Esophagus muscularis mucosa (tissue), 4 donors: ENCODE results near the gene FANCD2. TPM values are rescaled to one million over a fixed set of nuclear protein-coding genes. Genes with fewer than 3 reads are reported as not detected.
A peak's percentile ranks its signal among the peaks of the same experiment; 100 is the strongest.

ENCODE experiments used
- DNase-seq: peaks from one replicate; pipeline ENCODE4 v3.0.0-alpha.2; 2017; ENCODE audit errors: extremely low spot score
- H3K27ac ChIP-seq, 4 donors: fragments of 200-600 bp; sonication (generic); replicated peaks in 1 of 4; 1 replicate in 3 of 4; 2 replicates in 1 of 4; pipeline ENCODE4 v1.5.1; 2016 to 2019; ENCODE audit warnings: mild to moderate bottlenecking in 1 of 4
- H3K27me3 ChIP-seq, 4 donors: fragments of 200-600 bp; sonication (generic); one replicate each; pipeline versions ENCODE4 v1.5.1 to v1.6.0; 2016 to 2019
- H3K36me3 ChIP-seq, 4 donors: fragments of 200-600 bp; sonication (generic); one replicate each; pipeline ENCODE4 v1.5.1; 2016 to 2019
- H3K4me1 ChIP-seq, 4 donors: fragments of 200-600 bp; sonication (generic); one replicate each; pipeline ENCODE4 v1.5.1; 2016 to 2019
- H3K4me3 ChIP-seq, 4 donors: fragments of 200-600 bp; sonication (generic); 1 replicate in 2 of 4; 2 replicates in 2 of 4; pipeline ENCODE4 v1.5.1; 2016 to 2019; ENCODE audit warnings: mild to moderate bottlenecking in 4 of 4, moderate library complexity in 1 of 4
- H3K9me3 ChIP-seq, 4 donors: fragments of 200-600 bp; sonication (generic); 1 replicate in 3 of 4; 2 replicates in 1 of 4; pipeline ENCODE4 v1.5.1; 2016 to 2019
- CTCF ChIP-seq, 3 experiments: fragments of 200-600 bp in 2 of 3; fragments of 450-650 bp in 1 of 3; sonication (generic) in 2 of 3; IDR thresholded peaks; one replicate each; pipeline ENCODE4 v1.5.1; 2017 to 2019; ENCODE audit warnings: antibody characterized with exemption in 3 of 3, mild to moderate bottlenecking in 2 of 3, moderate library complexity in 1 of 3
- EP300 ChIP-seq: sonication (generic); formaldehyde crosslinking; IDR thresholded peaks from one replicate; pipeline ENCODE4 v1.6.1; 2017; ENCODE audit warnings: antibody characterized with exemption
- POLR2A ChIP-seq: fragments of 450-650 bp; IDR thresholded peaks from one replicate; pipeline ENCODE4 v1.6.1; 2017; ENCODE audit warnings: antibody characterized with exemption, moderate library complexity, mild to moderate bottlenecking, low read depth
- POLR2AphosphoS5 ChIP-seq, 2 donors: sonication (generic); formaldehyde crosslinking; IDR thresholded peaks; one replicate each; pipeline ENCODE4 v1.6.1; 2017; ENCODE audit warnings: antibody characterized with exemption in 2 of 2
- WGBS: methylation state at CpG from one replicate; pipeline ENCODE4 v1.1.5; 2018; 5-methylcytosine and 5-hydroxymethylcytosine counted together
- intact Hi-C: fragments of 100-400 bp; cut with DNase I; formaldehyde crosslinking; loops from one replicate; pipeline ENCODE4 v1.15.1; 2023
- total RNA-seq, 4 donors: library from RNA; depleted of rRNA; stranded (reverse); fragments of >200 nt; gene quantifications; one replicate each; pipeline versions ENCODE4 v1.1.0 to v1.2.1, GENCODE V29; 2016

The FANCD2 gene
- total RNA-seq, 4 donors from 2014 or later = 0.52 to 2.3 (median 1.1) TPM

- Histone ChIP-seq H3K27ac (peak overlapping the region; percentile 60 to 89 (median 68)), H3K4me1 (peaks cover 30 to 40% (median 36%) of the 10 kb centered on the region in 4 donors), H3K36me3 (peaks cover 0 to under 1% (median 0%) of the 10 kb centered on the region in 4 donors), H3K9me3 (no peaks in the 10 kb centered on the region), H3K27me3 (no peaks in the 10 kb centered on the region), H3K4me3 (peak overlapping the region; percentile 52 to 68 (median 57))
- peak; percentile 98 for DNase-seq
- TF ChIP-seq POLR2AphosphoS5 (IDR thresholded peaks at IDR 0.05) (peak; percentile 66 to 70), POLR2A (no peak)
- whole genome bisulfite sequencing = 10% methylated on average over 16 of the region's 23 CpGs
- intact Hi-C loops = no loop called here
Measured at GRCh38 chr3:10008588-10009344, 17.5 kb upstream of the FANCD2 start.

GRCh38 chr3:10010421-10010877 is 15.8 kb upstream of the FANCD2 start:
- peak overlapping the region; percentile 65 to 81 (median 72) for H3K4me3 ChIP-seq
- intact Hi-C loops = loop anchor here (5.0 kb wide), 1 partner anchor 33 kb away; no protein-coding TSS in a partner anchor
- no peaks in the 10 kb centered on the region for H3K36me3 ChIP-seq
- H3K4me1 ChIP-seq = peaks cover 38 to 50% (median 46%) of the 10 kb centered on the region in 4 donors
- 11% methylated on average over 3 of the region's 9 CpGs for whole genome bisulfite sequencing
- no peaks in the 10 kb centered on the region for H3K27me3 ChIP-seq
- no peak for DNase-seq
- TF ChIP-seq POLR2AphosphoS5 (IDR thresholded peaks at IDR 0.05) (no peak), CTCF (IDR thresholded peaks at IDR 0.05) (no peak), EP300 (no peak), POLR2A (no peak)
- H3K9me3 ChIP-seq = no peaks in the 10 kb centered on the region
- peak overlapping the region; percentile 80 to 89 (median 83) for H3K27ac ChIP-seq

GRCh38 chr3:10010878-10011465 is 15.3 kb upstream of the FANCD2 start:
- Histone ChIP-seq H3K9me3 (no peaks in the 10 kb centered on the region), H3K27me3 (no peaks in the 10 kb centered on the region), H3K36me3 (no peaks in the 10 kb centered on the region), H3K4me3 (peak overlapping the region; percentile 65 to 81 (median 72)), H3K27ac (peak overlapping the region; percentile 80 to 89 (median 83)), H3K4me1 (peaks cover 44 to 56% (median 51%) of the 10 kb centered on the region in 4 donors)
- 0% methylated on average over 6 of the region's 51 CpGs for WGBS
- TF ChIP-seq EP300 (no peak), CTCF (IDR thresholded peaks at IDR 0.05) (no peak), POLR2AphosphoS5 (IDR thresholded peaks at IDR 0.05) (peak; percentile 72 to 85), POLR2A (no peak)
- peak; percentile 99 for DNase-seq
- intact Hi-C loops = loop anchor here (5.0 kb wide), 1 partner anchor 34 kb away; no protein-coding TSS in a partner anchor

- H3K36me3 ChIP-seq = no peaks in the 10 kb centered on the region
- peak overlapping the region; percentile 65 to 81 (median 72) for H3K4me3 ChIP-seq
- H3K4me1 ChIP-seq = peaks cover 50 to 60% (median 58%) of the 10 kb centered on the region in 4 donors
- H3K27me3 ChIP-seq = no peaks in the 10 kb centered on the region
- intact Hi-C loops = loop anchor here (5.0 kb wide), 1 partner anchor 34 kb away; no protein-coding TSS in a partner anchor
- no peak for DNase-seq
- WGBS = 31% methylated on average over 8 of the region's 8 CpGs
- H3K9me3 ChIP-seq = no peaks in the 10 kb centered on the region
- peak overlapping the region; percentile 80 to 89 (median 83) for H3K27ac ChIP-seq
- TF ChIP-seq EP300 (no peak), POLR2AphosphoS5 (IDR thresholded peaks at IDR 0.05) (no peak), POLR2A (no peak), CTCF (IDR thresholded peaks at IDR 0.05) (no peak)
Measured at GRCh38 chr3:10011631-10012030, 14.6 kb upstream of the FANCD2 start.

- WGBS = 91% methylated on average over 7 of the region's 7 CpGs
- Histone ChIP-seq H3K27ac (peak overlapping the region in 2 of 4 donors; percentile 84 to 89), H3K27me3 (no peaks in the 10 kb centered on the region), H3K4me3 (no peak overlapping the region), H3K9me3 (no peaks in the 10 kb centered on the region), H3K36me3 (no peaks in the 10 kb centered on the region), H3K4me1 (peaks cover 51 to 63% (median 59%) of the 10 kb centered on the region in 4 donors)
- intact Hi-C loops = loop anchor here (5.0 kb wide), 1 partner anchor 35 kb away; no protein-coding TSS in a partner anchor
- TF ChIP-seq POLR2A (no peak), CTCF (IDR thresholded peaks at IDR 0.05) (no peak), POLR2AphosphoS5 (IDR thresholded peaks at IDR 0.05) (no peak), EP300 (no peak)
- no peak for DNase-seq
Measured at GRCh38 chr3:10012106-10012505, 14.1 kb upstream of the FANCD2 start.
